GM10847 (cell line): ENCODE measurements around the gene RAD9B.
A peak's percentile ranks its signal among the peaks of the same experiment; 100 is the strongest.

Experiments
- POLR2A ChIP-seq: IDR thresholded peaks from 2 replicates; pipeline ENCODE4 v1.6.1; 2011; ENCODE audit not compliant: insufficient read length; ENCODE audit errors: extremely low read depth

The RAD9B gene

GRCh38 chr12:110501752-110502738, at the start of gene RAD9B, which contains the start of gene VPS29:
TSS of gene RAD9B (plus strand) at chr12:110502331. CDS start at chr12:110502338, 7 bp downstream.
TSS of gene VPS29 (minus strand) at chr12:110502111. CDS start at chr12:110502051, 60 bp downstream.
- TF ChIP-seq POLR2A: peak; percentile 92

GRCh38 chr12:110453569-110454296, 48.4 kb upstream of the RAD9B start:
- TF ChIP-seq POLR2A: no peak

DNA sequence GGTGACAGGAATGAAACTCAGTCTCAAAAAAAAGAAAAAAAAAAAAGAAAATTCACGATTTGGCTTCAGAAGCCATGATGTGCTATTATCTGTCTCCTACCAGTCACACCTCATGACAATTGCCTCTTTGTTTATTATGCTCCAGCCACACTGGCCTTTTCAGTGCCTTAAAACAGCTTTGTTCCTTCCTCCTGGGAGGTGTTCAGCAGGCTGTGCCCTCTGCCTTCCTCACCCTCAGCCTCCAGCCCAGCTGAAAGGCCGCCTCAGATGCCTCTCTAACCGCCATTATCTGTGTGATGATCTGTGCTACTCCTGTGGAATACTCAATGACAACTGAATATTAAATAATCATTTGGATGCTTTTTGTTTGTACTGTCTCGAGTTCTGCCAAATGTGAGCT, 43.4 kb upstream of the RAD9B start:
- TF ChIP-seq POLR2A: no peak

GRCh38 chr12:110465024-110465423, 37.1 kb upstream of the RAD9B start:
- no peak for TF ChIP-seq POLR2A

DNA sequence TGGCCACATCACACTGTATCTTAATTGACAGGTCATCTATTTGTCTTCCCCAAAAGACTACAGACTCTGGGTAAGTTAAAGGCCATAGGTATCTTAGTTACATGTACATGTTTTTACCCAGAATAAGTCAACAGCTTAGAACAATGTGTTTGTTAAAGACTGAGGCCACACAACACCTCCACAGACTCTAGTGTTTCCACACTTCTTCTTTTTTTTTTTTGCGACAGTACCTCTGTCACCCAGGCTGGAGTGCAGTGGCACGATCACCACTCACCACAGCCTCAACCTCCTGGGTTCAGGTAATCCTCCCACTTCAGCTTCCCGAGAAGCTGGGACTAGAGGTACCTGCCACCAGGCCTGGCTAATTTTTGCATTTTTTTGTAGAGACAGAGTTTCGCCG, 35.3 kb upstream of the RAD9B start:
- no peak for TF ChIP-seq POLR2A

GRCh38 chr12:110467847-110468213, 34.3 kb upstream of the RAD9B start:
- no peak for TF ChIP-seq POLR2A

DNA sequence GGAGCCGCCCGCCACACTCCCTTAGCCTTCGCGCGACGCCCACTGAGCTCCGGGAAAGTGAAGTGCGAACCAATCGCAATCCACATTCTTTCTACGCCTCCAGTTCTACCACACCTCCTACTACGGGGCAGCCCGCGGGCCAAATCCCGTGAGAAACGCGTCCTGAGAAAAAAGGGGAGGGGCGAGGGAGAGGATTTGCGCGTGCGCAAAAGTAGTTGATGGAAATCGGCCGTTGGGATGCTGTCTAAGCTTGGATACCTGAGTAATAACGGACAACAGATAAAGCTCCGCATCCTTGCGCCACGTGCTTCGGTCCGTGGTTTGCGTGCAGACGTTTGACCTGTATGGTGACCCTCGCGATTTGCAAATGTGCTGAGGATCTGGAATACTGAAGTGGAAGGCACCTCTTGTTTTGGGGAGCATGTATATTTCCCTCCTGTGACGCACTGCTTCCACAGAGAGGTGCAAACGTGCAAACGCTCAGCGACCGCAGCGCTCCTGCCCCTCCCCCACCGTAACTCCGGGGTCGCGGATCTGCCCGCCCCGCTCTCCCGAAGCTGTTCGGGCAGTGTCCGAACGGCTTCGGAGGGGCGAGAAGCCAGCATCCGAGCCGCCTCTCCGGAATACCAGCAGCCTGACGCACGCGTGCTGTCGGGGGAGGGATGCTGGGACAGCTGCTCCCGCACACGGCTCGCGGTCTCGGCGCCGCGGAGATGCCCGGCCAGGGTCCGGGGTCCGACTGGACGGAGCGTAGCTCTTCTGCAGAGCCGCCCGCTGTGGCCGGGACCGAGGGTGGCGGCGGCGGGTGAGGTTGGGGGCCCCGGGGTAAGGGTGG, 33.7 kb upstream of the RAD9B start, which contains the start of the genes FAM216A and GPN3:
FAM216A (plus strand) TSS at position 632 of the 835 bp plus-strand sequence; CDS start at position 663, 31 bp downstream.
GPN3 (minus strand) TSS at position 44 of the 835 bp plus-strand sequence. CDS start 54 bp downstream, outside the sequence.
- peak; percentile 64 for TF ChIP-seq POLR2A

DNA sequence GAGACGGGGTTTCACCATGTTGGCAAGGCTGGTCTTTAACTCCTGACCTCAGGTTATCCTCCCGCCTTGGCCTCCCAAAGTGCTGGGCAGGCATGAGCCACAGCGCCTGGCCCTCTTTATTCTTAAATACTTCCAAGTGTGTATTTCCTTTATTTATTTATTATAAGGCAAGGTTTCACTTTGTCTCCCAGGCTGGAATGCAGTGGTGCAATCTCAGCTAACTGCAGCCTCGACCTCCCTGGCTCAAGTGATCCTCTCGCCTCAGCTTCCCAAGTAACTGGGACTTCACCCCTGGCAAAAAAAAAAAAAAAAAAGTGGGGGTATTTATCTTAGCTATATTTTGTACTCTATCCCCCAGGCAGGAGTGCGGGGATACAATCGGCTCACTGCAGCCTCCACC, 26.7 kb upstream of the RAD9B start:
- TF ChIP-seq POLR2A: no peak

DNA sequence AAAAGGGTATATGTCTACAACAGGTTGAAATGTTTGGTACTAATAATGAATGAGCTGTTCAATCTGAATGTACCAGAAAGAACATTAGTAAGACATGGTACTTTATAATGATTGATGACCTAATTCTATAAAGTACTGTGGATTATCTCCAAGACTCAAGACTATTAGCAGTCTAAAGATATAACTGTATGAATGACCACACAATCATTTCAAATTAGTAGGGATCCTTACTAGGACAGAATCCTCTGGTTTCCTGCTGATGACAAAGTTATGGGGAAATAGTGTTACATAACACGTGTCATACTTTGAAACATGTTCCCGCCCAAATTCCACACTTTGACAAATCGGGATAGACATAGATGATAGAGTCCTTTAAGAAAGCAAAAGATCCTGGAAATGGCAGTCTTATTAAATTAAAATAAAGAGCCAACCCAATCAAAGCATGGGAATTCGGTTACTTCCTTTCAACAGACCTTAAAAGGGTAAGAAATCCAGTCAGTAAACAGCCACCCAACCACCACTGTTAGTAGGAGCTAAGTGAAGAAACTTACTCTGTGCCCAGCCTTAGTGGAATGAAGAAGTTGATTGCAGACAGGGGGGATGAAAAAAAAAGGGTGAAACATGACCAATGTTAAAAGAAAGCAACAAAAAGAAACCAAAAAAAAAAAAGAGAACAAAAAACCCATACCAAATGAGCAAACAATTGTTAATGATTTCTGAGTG, 3.0 kb upstream of the RAD9B start:
- no peak for TF ChIP-seq POLR2A

- TF ChIP-seq POLR2A: no peak
Measured at GRCh38 chr12:110501399-110501751, 756 bp upstream of the RAD9B start.

- TF ChIP-seq POLR2A: no peak
Measured at GRCh38 chr12:110503432-110503831, 1.3 kb downstream of the RAD9B start.

- TF ChIP-seq POLR2A: no peak
Measured at GRCh38 chr12:110505332-110505731, 3.2 kb downstream of the RAD9B start.

GRCh38 chr12:110508071-110508586, 6.0 kb downstream of the RAD9B start:
- no peak for TF ChIP-seq POLR2A

- TF ChIP-seq POLR2A: no peak
Measured at GRCh38 chr12:110513842-110514241, 11.7 kb downstream of the RAD9B start.
